Activated naive CD4-positive, alpha-beta T cell treated with anti-CD3 and anti-CD28 coated beads, Interleukin-2, amount 50 U/mL, for 16 hours (primary cell): ENCODE measurements around the gene TRIML1.
"Not testable (repeated sequence)": the region's sequence is repeated elsewhere in the genome, so short reads cannot be mapped to it uniquely, and the experiment has no call there.

Experiments
- DNase-seq: peaks from one replicate; pipeline ENCODE4 v3.0.0-alpha.2; 2020

The TRIML1 gene

GRCh38 chr4:188158336-188158735, 19.1 kb downstream of the TRIML1 start:
- no peak for DNase-seq

- not testable (repeated sequence) for DNase-seq
These were observed 20.4 kb downstream of the TRIML1 start for GRCh38 chr4:188159513-188160226.

DNA sequence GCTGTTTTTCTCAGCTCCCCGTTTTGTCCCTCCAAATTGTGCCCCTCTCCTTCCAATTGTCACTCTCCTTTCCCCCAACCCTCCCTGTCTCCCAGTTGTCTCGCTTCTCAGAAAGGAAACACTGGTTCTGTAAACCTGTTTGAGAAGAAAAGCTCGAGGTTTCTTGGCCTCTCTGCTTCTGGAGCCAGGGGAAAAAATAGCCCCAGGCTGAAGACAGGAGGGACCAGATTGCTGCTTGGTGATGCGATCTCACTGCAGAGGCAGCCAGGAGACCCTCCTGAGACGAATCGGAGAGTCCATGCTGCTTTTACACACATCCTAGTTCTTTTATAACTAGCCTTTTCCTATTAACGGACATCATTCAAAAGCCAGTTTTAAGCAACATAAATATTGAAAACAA, 21.2 kb downstream of the TRIML1 start:
- no peak for DNase-seq

- DNase-seq: no peak
These were observed 21.9 kb downstream of the TRIML1 start for GRCh38 chr4:188161167-188161566.

DNA sequence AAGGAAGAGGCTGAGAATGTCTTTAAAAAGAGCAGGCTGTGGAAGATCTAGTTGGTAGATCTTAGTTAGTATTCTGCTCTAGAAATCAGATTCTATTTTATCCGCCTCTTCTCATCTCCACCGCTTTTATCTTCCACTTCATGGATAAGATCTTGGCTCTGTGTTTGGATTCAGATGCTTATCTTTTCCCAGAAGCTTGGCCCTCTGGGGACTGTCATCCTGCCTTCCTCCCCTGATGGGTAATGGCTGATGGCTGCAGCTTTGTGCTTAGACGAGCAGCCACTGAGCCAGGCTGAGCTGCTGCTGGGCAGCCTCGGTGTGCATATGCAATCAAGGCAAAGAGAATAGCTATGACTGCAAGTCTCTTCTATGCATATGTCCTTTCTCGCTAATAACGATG, 23.5 kb downstream of the TRIML1 start:
- DNase-seq: no peak

GRCh38 chr4:188168726-188169373, 29.6 kb downstream of the TRIML1 start:
- no peak for DNase-seq

GRCh38 chr4:188171551-188171950, 32.3 kb downstream of the TRIML1 start:
- DNase-seq: no peak

GRCh38 chr4:188175288-188175687, 36.0 kb downstream of the TRIML1 start:
- DNase-seq: no peak

DNA sequence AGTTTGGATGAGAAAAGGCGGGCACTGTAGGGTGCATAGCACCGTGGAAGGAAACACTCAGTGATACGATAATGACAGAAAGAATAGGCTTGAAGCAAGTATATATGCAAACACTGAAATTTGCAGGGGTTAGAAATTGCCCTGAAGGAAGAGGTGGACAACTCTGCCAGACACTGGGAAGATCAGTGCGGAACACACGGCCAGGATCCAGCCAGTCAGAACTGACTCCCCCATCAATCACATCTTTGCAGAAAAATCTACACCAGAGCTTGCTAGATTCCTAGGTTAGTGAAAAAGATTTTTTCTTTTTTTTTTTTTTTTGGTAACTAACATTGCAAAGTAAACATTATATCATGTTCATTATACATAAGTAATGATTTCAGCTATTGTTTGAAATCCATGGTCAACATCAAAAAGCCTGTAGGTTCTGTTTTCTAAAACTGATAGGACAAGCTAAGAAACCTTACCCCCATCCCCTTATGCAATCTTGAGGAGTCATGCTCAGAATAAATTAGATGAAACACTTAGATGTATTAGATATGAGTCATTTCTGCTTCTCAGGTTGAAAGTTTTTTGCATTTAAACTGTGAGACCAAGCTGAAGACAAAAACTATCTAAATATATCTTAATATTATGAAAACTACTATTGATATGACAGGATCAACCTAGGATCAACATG, 38.9 kb downstream of the TRIML1 start:
- DNase-seq: no peak

GRCh38 chr4:188178806-188179205, 39.6 kb downstream of the TRIML1 start:
- DNase-seq: no peak

GRCh38 chr4:188187106-188187505, 47.9 kb downstream of the TRIML1 start:
- DNase-seq: no peak

GRCh38 chr4:188190461-188190860, 51.2 kb downstream of the TRIML1 start:
- no peak for DNase-seq

DNA sequence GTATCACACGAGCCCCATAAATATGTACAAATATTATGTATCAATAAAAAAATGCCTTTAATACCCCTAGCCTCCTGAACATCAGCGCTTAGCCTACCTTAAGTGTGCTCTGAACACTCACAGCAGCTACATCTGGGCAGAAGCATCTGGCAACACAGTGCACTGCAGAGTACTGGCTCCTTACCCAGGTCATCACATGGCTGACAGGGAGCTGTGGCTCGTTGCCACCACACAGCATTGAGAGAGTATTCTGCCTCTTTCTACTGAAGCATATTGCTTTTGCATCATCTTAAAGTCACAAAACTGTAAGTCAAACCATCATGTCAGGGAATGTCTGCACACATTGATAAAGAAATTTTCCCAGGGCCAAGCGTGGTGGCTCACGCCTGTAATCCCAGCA, 55.2 kb downstream of the TRIML1 start:
- DNase-seq: no peak

GRCh38 chr4:188195389-188195985, 56.2 kb downstream of the TRIML1 start:
- DNase-seq: no peak

DNA sequence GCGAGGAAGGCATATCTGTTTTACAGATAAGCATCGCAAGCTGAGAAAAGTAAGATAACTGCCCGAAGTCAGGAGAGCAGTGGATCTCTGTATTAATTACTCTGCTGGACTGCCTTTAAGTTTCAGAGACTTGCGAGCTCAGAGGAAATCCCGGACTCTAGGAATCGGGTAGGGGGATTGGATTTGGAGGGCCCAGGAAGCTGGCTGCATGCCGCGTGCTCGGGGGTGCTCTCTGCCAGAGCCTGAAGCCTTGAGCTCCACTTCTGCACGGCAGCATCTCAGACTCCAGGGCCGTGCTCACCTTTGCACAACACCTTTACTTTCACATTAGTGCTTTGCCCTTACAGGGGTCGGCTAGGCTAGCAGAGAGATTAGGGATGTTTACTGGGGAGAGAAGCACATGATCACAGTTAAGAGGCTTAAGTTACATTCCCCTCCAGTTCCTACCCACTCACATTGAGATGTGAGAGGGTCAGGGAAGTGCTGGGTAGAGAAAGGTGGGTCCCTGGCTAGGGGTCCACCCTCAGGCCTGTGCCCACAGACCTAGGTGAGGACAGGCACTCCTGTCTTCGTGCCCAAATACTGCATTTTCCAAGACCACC, 57.0 kb downstream of the TRIML1 start:
- no peak for DNase-seq
